Measurements from ENCODE around the gene FAM174B.

FAM174B gene

GRCh38 chr15:92655178-92655995, at the start of gene FAM174B:
FAM174B (minus strand) TSS chr15:92655775.
- DNase-seq (ENCODE audit: low read depth): peak; percentile 12

- DNase-seq (ENCODE audit: low read depth): no peak
These were observed 40.5 kb upstream of the FAM174B start for GRCh38 chr15:92696096-92696495.

GRCh38 chr15:92693691-92694331, 38.2 kb upstream of the FAM174B start:
- DNase-seq (ENCODE audit: low read depth): no peak

GRCh38 chr15:92690395-92690794, 34.8 kb upstream of the FAM174B start:
- no peak for DNase-seq (ENCODE audit: low read depth)

GRCh38 chr15:92687746-92688145, 32.2 kb upstream of the FAM174B start:
- DNase-seq (ENCODE audit: low read depth): no peak

- no peak for DNase-seq (ENCODE audit: low read depth)
These were observed 31.6 kb upstream of the FAM174B start for GRCh38 chr15:92687195-92687602.

- DNase-seq (ENCODE audit: low read depth): no peak
These were observed 27.9 kb upstream of the FAM174B start for GRCh38 chr15:92683511-92683834.

- no peak for DNase-seq (ENCODE audit: low read depth)
These were observed 27.4 kb upstream of the FAM174B start for GRCh38 chr15:92682741-92683510.

GRCh38 chr15:92681141-92681631, 25.6 kb upstream of the FAM174B start:
- no peak for DNase-seq (ENCODE audit: low read depth)

- DNase-seq (ENCODE audit: low read depth): no peak
These were observed 22.4 kb upstream of the FAM174B start for GRCh38 chr15:92677999-92678398.

GRCh38 chr15:92676561-92676960, 21.0 kb upstream of the FAM174B start:
- DNase-seq (ENCODE audit: low read depth): no peak

GRCh38 chr15:92675485-92675884, 19.9 kb upstream of the FAM174B start:
- DNase-seq (ENCODE audit: low read depth): no peak

GRCh38 chr15:92674347-92674746, 18.8 kb upstream of the FAM174B start:
- no peak for DNase-seq (ENCODE audit: low read depth)

GRCh38 chr15:92672102-92672501, 16.5 kb upstream of the FAM174B start:
- DNase-seq (ENCODE audit: low read depth): no peak

GRCh38 chr15:92671406-92671805, 15.8 kb upstream of the FAM174B start:
- DNase-seq (ENCODE audit: low read depth): no peak

- no peak for DNase-seq (ENCODE audit: low read depth)
These were observed 15.0 kb upstream of the FAM174B start for GRCh38 chr15:92670621-92671020.

GRCh38 chr15:92669432-92669831, 13.9 kb upstream of the FAM174B start:
- no peak for DNase-seq (ENCODE audit: low read depth)

GRCh38 chr15:92668620-92669019, 13.0 kb upstream of the FAM174B start:
- no peak for DNase-seq (ENCODE audit: low read depth)

- no peak for DNase-seq (ENCODE audit: low read depth)
These were observed 12.5 kb upstream of the FAM174B start for GRCh38 chr15:92667970-92668485.

- no peak for DNase-seq (ENCODE audit: low read depth)
These were observed 11.8 kb upstream of the FAM174B start for GRCh38 chr15:92667287-92667904.

GRCh38 chr15:92666780-92667179, 11.2 kb upstream of the FAM174B start:
- DNase-seq (ENCODE audit: low read depth): no peak

- DNase-seq (ENCODE audit: low read depth): no peak
These were observed 9.6 kb upstream of the FAM174B start for GRCh38 chr15:92665100-92665555.

Measured in activated T-cell treated with anti-CD3 and anti-CD28 coated beads for 1 hour (primary cell).